Muscle layer of duodenum (tissue), 2 donors: Measurements from ENCODE around the gene NDFIP2.

Experiments used
- H3K27ac ChIP-seq: one replicate; pipeline ENCODE4 v1.7.0; 2013; ENCODE audit warnings: mild to moderate bottlenecking, low read length
- H3K27me3 ChIP-seq: one replicate; pipeline ENCODE4 v1.7.0; 2013; ENCODE audit warnings: low read depth, mild to moderate bottlenecking, control low read depth, low read length
- H3K36me3 ChIP-seq, 2 donors: one replicate each; pipeline ENCODE4 v1.7.0; 2013; ENCODE audit warnings: low read length in 2 of 2, control low read depth in 1 of 2, mild to moderate bottlenecking in 1 of 2; ENCODE audit not compliant: insufficient read depth in 2 of 2, control insufficient read depth in 1 of 2
- H3K4me1 ChIP-seq, 2 donors: one replicate each; pipeline ENCODE4 v1.7.0; 2013; ENCODE audit warnings: low read length in 2 of 2, mild to moderate bottlenecking in 2 of 2, control low read depth in 1 of 2, moderate library complexity in 1 of 2; ENCODE audit not compliant: insufficient read depth in 2 of 2, control insufficient read depth in 1 of 2
- H3K4me3 ChIP-seq, 2 donors: one replicate each; pipeline ENCODE4 v1.7.0; 2013; ENCODE audit warnings: low read length in 2 of 2, low read depth in 1 of 2, mild to moderate bottlenecking in 1 of 2
- H3K9me3 ChIP-seq, 2 donors: one replicate each; pipeline ENCODE4 v1.7.0; 2013; ENCODE audit warnings: low read length in 2 of 2, control low read depth in 1 of 2, mild to moderate bottlenecking in 1 of 2; ENCODE audit not compliant: control insufficient read depth in 1 of 2
- donor health status: healthy.

Gene NDFIP2

GRCh38 chr13:79497852-79498251 lies 16.9 kb downstream of the NDFIP2 start:
- H3K4me3 ChIP-seq = no peak overlapping the region
- H3K4me1 ChIP-seq = no peaks in the 10 kb centered on the region
- H3K36me3 ChIP-seq = no peaks in the 10 kb centered on the region
- H3K27ac ChIP-seq = no peak overlapping the region
- no peaks in the 10 kb centered on the region for H3K27me3 ChIP-seq
- H3K9me3 ChIP-seq = no peaks in the 10 kb centered on the region

GRCh38 chr13:79500829-79501228 lies 19.9 kb downstream of the NDFIP2 start:
- Histone ChIP-seq H3K27ac (no peak overlapping the region), H3K9me3 (no peaks in the 10 kb centered on the region), H3K27me3 (no peaks in the 10 kb centered on the region), H3K4me1 (no peaks in the 10 kb centered on the region), H3K36me3 (no peaks in the 10 kb centered on the region), H3K4me3 (no peak overlapping the region)

- no peak overlapping the region for H3K27ac ChIP-seq
- H3K4me1 ChIP-seq = no peaks in the 10 kb centered on the region
- H3K27me3 ChIP-seq = no peaks in the 10 kb centered on the region
Observed at GRCh38 chr13:79501538-79502232, 20.7 kb downstream of the NDFIP2 start.

GRCh38 chr13:79502859-79503468 lies 22.0 kb downstream of the NDFIP2 start:
- H3K4me1 ChIP-seq = no peaks in the 10 kb centered on the region
- no peaks in the 10 kb centered on the region for H3K27me3 ChIP-seq
- no peak overlapping the region for H3K4me3 ChIP-seq
- no peaks in the 10 kb centered on the region for H3K9me3 ChIP-seq
- no peaks in the 10 kb centered on the region for H3K36me3 ChIP-seq
- no peak overlapping the region for H3K27ac ChIP-seq

More at GRCh38 chr13:79501538-79502232, 20.7 kb downstream of the NDFIP2 start:
- no peaks in the 10 kb centered on the region for H3K9me3 ChIP-seq
- no peak overlapping the region for H3K4me3 ChIP-seq
- no peaks in the 10 kb centered on the region for H3K36me3 ChIP-seq

GRCh38 chr13:79503473-79504017 lies 22.6 kb downstream of the NDFIP2 start:
- no peak overlapping the region for H3K4me3 ChIP-seq
- H3K4me1 ChIP-seq = peaks cover 0 to 6% of the 10 kb centered on the region in 2 donors
- H3K36me3 ChIP-seq = no peaks in the 10 kb centered on the region
- H3K27me3 ChIP-seq = no peaks in the 10 kb centered on the region
- H3K27ac ChIP-seq = no peak overlapping the region
- H3K9me3 ChIP-seq = no peaks in the 10 kb centered on the region

- H3K27me3 ChIP-seq = no peaks in the 10 kb centered on the region
- no peak overlapping the region for H3K27ac ChIP-seq
- H3K36me3 ChIP-seq = no peaks in the 10 kb centered on the region
- no peaks in the 10 kb centered on the region for H3K9me3 ChIP-seq
- peaks cover 0 to 6% of the 10 kb centered on the region in 2 donors for H3K4me1 ChIP-seq
- no peak overlapping the region for H3K4me3 ChIP-seq
Observed at GRCh38 chr13:79508224-79508961, 27.4 kb downstream of the NDFIP2 start.

- H3K4me1 ChIP-seq = peaks cover 0 to 6% of the 10 kb centered on the region in 2 donors
- H3K9me3 ChIP-seq = no peaks in the 10 kb centered on the region
- H3K4me3 ChIP-seq = no peak overlapping the region
- H3K36me3 ChIP-seq = no peaks in the 10 kb centered on the region
- H3K27ac ChIP-seq = no peak overlapping the region
- H3K27me3 ChIP-seq = no peaks in the 10 kb centered on the region
Observed at GRCh38 chr13:79511611-79512010, 30.7 kb downstream of the NDFIP2 start.

GRCh38 chr13:79512950-79513349 lies 32.0 kb downstream of the NDFIP2 start:
- H3K27me3 ChIP-seq = no peaks in the 10 kb centered on the region
- peaks cover 0 to 6% of the 10 kb centered on the region in 2 donors for H3K4me1 ChIP-seq
- H3K9me3 ChIP-seq = no peaks in the 10 kb centered on the region
- no peak overlapping the region for H3K27ac ChIP-seq
- H3K36me3 ChIP-seq = no peaks in the 10 kb centered on the region
- H3K4me3 ChIP-seq = no peak overlapping the region

- Histone ChIP-seq H3K4me1 (no peaks in the 10 kb centered on the region), H3K36me3 (no peaks in the 10 kb centered on the region), H3K27ac (no peak overlapping the region), H3K9me3 (no peaks in the 10 kb centered on the region), H3K27me3 (no peaks in the 10 kb centered on the region), H3K4me3 (no peak overlapping the region)
Observed at GRCh38 chr13:79516595-79516994, 35.6 kb downstream of the NDFIP2 start.

- no peaks in the 10 kb centered on the region for H3K9me3 ChIP-seq
- H3K27me3 ChIP-seq = no peaks in the 10 kb centered on the region
- no peak overlapping the region for H3K27ac ChIP-seq
- peaks cover 0 to 7% of the 10 kb centered on the region in 2 donors for H3K36me3 ChIP-seq
- no peaks in the 10 kb centered on the region for H3K4me1 ChIP-seq
- H3K4me3 ChIP-seq = no peak overlapping the region
Observed at GRCh38 chr13:79519255-79519654, 38.3 kb downstream of the NDFIP2 start.

GRCh38 chr13:79522583-79522982 lies 41.6 kb downstream of the NDFIP2 start:
- Histone ChIP-seq H3K27ac (no peak overlapping the region), H3K27me3 (no peaks in the 10 kb centered on the region), H3K9me3 (no peaks in the 10 kb centered on the region), H3K4me1 (no peaks in the 10 kb centered on the region), H3K36me3 (peaks cover 6 to 7% of the 10 kb centered on the region in 2 donors), H3K4me3 (no peak overlapping the region)
